Activated naive CD8-positive, alpha-beta T cell treated with anti-CD3 and anti-CD28 coated beads, Interleukin-2, amount 50 U/mL, for 24 hours (primary cell): ENCODE measurements around the gene FDXR.

ENCODE experiments used
- ATAC-seq: fragments of 150-1000 bp; cut with Tn5 transposase; one replicate; pipeline ENCODE4 v1.10.0; 2021
- DNase-seq: peaks from one replicate; pipeline ENCODE4 v3.0.0; 2021
- H3K27ac Mint-ChIP-seq: one replicate; pipeline ENCODE4 v1.8.0; 2021; ENCODE audit warnings: mild to moderate bottlenecking, mixed read lengths
- H3K27me3 Mint-ChIP-seq: one replicate; pipeline ENCODE4 v1.8.0; 2021; ENCODE audit warnings: mixed read lengths
- H3K36me3 Mint-ChIP-seq: one replicate; pipeline ENCODE4 v1.8.0; 2021; ENCODE audit warnings: low read depth, mixed read lengths
- H3K4me1 Mint-ChIP-seq: one replicate; pipeline ENCODE4 v1.8.0; 2021; ENCODE audit warnings: mixed read lengths
- H3K4me3 Mint-ChIP-seq: one replicate; pipeline ENCODE4 v1.8.0; 2021; ENCODE audit warnings: mild to moderate bottlenecking, moderate library complexity, mixed read lengths
- H3K9me3 Mint-ChIP-seq: one replicate; pipeline ENCODE4 v1.8.0; 2021; ENCODE audit warnings: mixed read lengths

FDXR gene

DNA sequence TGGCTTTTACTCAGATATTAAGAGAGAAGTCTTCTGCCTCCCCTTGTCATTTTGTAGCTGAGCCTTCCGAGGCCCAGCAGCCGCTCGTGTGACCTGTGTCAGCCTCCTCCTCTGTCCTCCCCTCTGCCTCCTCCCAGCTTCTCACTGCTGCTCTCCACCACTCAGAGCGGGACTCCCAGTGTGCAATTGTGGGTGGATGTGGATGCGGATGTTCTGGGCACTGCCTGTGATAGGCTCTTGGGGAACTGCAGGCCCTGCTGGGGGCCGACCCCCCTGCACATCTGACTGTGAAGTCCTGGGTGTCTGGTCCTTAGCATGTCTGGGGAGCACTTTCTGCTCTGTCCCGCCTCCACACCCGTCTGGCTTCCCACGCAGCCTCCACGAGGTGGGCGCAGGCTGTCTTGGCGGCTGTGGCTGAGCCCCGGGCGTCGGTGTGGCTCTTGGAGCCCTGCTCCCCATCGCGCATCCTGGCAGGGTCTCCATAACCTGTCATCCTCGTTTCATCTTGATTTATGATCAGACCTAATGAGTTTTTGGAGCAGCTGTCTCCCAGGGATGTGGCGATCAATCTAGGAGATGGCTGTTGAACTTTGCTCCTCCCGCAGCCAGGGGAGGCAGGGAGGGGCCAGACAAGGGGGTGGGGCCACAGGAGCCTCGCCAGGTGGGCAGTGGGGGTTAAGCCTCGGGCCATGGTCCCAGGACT lies 41.2 kb downstream of the FDXR start:
- no peak for ATAC-seq
- Mint-ChIP-seq H3K9me3 (no peaks in the 10 kb centered on the region), H3K27ac (no peak overlapping the region), H3K27me3 (no peaks in the 10 kb centered on the region), H3K4me3 (no peak overlapping the region), H3K36me3 (peaks cover 7% of the 10 kb centered on the region), H3K4me1 (peaks cover 2% of the 10 kb centered on the region)
- DNase-seq = no peak

DNA sequence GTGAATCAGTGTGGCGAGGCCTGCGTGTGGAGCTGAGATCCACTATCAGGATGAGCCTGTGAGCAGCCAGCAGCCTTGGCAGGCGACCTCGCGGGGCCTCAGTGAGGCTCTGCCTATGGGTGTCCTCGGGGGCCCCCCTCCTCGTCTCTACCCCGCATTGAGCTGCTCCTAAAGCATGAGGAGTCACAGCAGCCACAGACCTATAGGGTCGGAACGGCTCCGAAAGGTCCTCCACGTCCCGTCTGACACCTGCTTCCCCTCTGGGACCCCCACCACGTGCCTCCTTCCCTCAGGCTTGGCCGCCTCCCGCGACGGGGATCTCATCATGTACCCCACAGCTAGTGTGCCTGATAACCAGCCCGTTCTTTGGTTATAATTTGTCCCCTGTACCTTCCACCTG lies 41.9 kb downstream of the FDXR start:
- no peaks in the 10 kb centered on the region for H3K9me3 Mint-ChIP-seq
- H3K27ac Mint-ChIP-seq = no peak overlapping the region
- no peak overlapping the region for H3K4me3 Mint-ChIP-seq
- peaks cover 2% of the 10 kb centered on the region for H3K4me1 Mint-ChIP-seq
- H3K27me3 Mint-ChIP-seq = no peaks in the 10 kb centered on the region
- H3K36me3 Mint-ChIP-seq = peaks cover 2% of the 10 kb centered on the region
- DNase-seq (no peak), ATAC-seq (no peak)

DNA sequence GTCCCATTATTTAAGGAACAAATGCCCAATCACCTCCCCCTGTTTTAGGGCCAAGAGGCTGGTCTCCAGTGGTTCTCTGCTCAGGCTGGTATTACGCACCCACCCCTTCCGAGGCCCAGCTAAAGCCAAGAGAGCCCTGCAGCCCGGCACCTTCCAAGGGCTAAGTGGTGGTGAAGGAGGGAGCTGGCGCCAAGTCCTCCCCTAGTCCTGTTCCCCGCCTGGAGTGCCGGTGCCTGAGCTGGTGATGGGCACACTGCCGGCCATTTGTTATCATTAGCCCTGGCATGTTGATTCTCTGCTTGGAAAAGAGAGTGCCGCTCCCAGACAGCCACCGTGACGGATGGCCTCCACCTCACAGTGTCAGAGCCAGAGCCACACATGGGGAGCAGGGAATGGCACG lies 45.0 kb downstream of the FDXR start:
- no peak overlapping the region for H3K27ac Mint-ChIP-seq
- no peak for DNase-seq
- H3K4me3 Mint-ChIP-seq = no peak overlapping the region
- H3K36me3 Mint-ChIP-seq = peaks cover 2% of the 10 kb centered on the region
- H3K27me3 Mint-ChIP-seq = no peaks in the 10 kb centered on the region
- ATAC-seq = no peak
- H3K9me3 Mint-ChIP-seq = no peaks in the 10 kb centered on the region
- H3K4me1 Mint-ChIP-seq = no peaks in the 10 kb centered on the region

DNA sequence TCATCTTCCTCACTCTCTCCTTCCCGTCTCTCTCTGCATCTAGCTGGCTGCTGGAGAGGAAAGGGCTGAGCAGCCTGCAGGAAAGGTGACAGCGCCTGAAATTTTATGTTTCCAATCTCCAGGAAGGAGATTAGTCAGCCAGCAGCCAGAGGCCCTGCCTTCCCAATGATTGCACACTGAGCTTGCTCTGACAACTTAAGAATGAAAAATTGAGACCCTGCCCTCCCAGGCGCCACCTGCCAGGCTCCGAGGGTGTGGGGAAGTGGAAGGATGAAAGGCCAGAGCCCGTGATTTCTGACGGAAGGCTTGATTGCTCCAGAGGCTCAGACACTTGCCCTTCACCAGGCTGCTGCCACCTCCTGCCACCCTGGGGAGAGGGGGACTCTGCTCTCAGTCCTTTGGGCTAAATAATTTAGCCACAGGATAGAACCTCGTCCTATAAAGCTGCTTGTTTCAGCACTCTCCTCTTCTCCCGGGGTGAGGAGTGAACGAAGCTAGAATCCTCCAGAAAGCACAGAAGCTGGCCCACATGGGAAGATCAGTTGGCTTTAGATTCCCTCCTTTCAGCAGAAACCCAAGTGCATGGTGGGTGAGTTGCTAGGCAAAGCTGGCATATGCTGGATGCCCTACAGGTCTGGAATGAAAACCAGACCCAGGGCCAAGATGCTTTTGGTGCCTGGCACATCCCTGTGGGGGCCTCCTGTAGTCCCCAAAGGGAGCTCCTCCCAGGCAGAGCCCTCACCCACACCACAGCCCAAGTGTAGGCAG lies 46.7 kb downstream of the FDXR start:
- no peak overlapping the region for H3K27ac Mint-ChIP-seq

DNA sequence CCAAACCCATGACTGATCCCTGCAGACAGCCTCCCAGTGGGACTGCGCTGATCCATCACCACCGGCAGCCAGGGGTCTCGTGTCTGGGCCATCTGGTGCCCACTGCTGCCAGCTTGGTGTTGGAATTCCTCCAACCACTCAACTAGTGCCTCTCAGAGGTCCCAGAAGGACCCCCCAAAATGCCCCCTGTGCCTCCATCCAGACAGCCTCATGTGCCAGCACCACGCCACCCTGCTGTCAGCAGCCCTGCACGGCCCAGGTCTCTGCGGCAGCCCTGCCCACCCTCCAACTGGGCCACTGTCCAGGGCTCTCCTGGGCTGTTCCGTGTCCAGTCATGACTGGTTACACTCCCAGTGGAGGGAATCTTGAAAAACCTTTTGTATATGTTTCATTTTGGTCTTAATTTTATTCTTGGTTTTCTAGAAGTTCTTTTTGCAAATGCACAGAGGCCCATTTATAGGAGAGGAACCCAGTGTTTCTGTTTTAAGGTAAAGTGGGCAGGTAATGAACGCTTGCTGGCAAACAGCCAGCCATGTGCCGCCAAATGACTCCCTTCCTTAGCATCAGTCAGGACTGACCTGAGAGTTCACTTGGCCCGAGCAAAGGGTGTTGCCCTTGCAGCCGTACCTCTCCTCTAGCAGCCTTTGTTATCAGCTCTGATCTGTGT lies 47.7 kb downstream of the FDXR start:
- no peak overlapping the region for H3K27ac Mint-ChIP-seq
- peaks cover 4% of the 10 kb centered on the region for H3K36me3 Mint-ChIP-seq
- no peak for DNase-seq
- no peak for ATAC-seq
- no peaks in the 10 kb centered on the region for H3K4me1 Mint-ChIP-seq
- H3K9me3 Mint-ChIP-seq = no peaks in the 10 kb centered on the region
- no peaks in the 10 kb centered on the region for H3K27me3 Mint-ChIP-seq
- no peak overlapping the region for H3K4me3 Mint-ChIP-seq

More for the DNA sequence above, 46.7 kb downstream of the FDXR start:
- no peaks in the 10 kb centered on the region for H3K4me1 Mint-ChIP-seq
- no peak for DNase-seq
- H3K9me3 Mint-ChIP-seq = no peaks in the 10 kb centered on the region
- H3K27me3 Mint-ChIP-seq = no peaks in the 10 kb centered on the region
- H3K36me3 Mint-ChIP-seq = peaks cover 2% of the 10 kb centered on the region
- H3K4me3 Mint-ChIP-seq = no peak overlapping the region
- ATAC-seq = no peak

DNA sequence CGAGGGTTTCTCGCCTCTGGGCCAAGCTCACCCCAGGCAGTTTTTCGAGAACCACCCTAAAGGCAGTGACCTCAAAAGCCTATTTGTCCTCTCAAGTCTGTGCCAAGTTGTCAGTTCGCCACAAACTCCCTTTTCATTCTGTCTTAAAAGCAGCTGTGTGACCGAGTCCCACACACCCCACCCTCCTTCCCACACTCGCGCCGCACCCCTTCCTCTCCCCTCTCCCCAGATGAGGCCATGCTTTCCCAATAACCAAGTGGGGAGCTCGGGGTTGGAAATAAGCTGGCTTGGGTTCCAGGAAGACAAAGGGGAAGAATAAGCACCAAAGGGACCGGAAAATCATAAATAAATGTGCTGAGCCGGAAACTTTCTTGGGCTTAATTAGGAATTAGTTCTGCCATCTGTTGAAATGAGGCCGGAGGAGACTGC lies 49.8 kb downstream of the FDXR start:
- Mint-ChIP-seq H3K27ac (no peak overlapping the region), H3K4me3 (no peak overlapping the region), H3K36me3 (peaks cover 4% of the 10 kb centered on the region), H3K4me1 (no peaks in the 10 kb centered on the region), H3K27me3 (no peaks in the 10 kb centered on the region), H3K9me3 (no peaks in the 10 kb centered on the region)
- DNase-seq = no peak
- ATAC-seq = no peak

DNA sequence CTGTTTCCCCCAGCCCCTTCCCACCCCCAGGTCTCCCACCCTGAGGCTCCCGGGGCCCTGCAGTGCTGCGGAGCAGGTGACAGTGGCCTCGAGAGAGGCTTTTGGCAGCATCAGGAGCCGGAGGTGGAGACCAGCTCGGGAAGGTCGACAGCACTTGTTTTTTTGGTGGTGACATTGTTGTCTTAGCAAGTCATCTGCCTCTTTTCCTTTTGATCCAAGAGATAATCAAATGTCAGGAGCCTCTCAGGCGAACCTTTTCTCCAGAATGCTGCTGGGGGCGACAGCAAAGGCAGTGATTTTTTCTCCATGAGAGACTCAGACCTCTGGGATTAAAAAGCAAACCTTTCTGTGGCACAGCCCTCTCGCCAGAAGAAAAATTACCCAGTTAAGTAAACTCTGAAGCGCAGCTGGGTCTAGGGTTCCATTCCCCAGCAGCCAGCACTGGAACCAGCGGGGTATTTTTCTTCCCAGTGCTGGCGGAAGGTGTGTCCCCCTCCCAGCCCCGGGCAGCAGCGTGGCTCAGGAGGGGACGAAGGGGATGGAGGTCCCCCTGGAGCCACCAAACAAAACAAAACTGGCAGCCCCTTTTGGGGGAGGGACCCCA lies 50.4 kb downstream of the FDXR start:
- H3K4me3 Mint-ChIP-seq = no peak overlapping the region
- DNase-seq (no peak), ATAC-seq (no peak)
- no peaks in the 10 kb centered on the region for H3K4me1 Mint-ChIP-seq
- peaks cover 4% of the 10 kb centered on the region for H3K36me3 Mint-ChIP-seq
- H3K27me3 Mint-ChIP-seq = no peaks in the 10 kb centered on the region
- H3K27ac Mint-ChIP-seq = no peak overlapping the region
- H3K9me3 Mint-ChIP-seq = no peaks in the 10 kb centered on the region

DNA sequence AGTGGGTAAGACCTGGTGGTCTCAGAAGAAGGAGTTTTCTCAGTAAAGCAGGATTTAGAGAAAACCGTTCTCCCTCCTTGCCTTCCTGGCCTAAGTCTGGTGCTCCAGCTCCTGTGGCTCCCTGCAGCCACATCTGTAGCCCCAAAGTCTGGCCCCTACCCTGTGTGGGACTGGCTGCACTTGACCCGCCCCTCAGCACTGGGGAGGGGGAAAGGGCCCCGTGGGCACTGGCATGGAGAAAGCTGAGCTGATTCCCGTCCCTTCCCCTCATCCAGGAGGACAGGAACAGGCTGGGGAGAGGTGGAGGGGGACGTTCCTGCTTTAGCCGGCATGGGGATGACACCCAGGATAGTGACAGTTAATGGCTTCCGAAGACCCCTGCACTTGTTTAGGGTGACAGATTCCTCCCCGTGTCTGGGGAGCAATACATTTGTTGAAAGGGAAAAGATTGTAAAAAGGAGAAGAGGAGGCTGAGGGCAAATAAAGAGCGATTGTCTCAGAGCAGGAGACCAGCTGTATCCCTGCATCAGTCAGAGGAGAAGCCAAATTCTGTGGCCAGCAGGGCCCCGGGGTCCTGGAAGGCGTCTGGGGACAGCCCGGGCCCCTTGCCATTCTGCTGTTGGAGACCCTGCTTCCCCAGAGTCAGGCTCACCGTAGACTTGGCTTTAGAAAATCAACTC lies 51.0 kb downstream of the FDXR start:
- no peaks in the 10 kb centered on the region for H3K9me3 Mint-ChIP-seq
- H3K4me1 Mint-ChIP-seq = no peaks in the 10 kb centered on the region
- no peaks in the 10 kb centered on the region for H3K27me3 Mint-ChIP-seq
- H3K4me3 Mint-ChIP-seq = no peak overlapping the region
- no peak overlapping the region for H3K27ac Mint-ChIP-seq
- no peak for ATAC-seq
- H3K36me3 Mint-ChIP-seq = peaks cover 4% of the 10 kb centered on the region
- DNase-seq = no peak

DNA sequence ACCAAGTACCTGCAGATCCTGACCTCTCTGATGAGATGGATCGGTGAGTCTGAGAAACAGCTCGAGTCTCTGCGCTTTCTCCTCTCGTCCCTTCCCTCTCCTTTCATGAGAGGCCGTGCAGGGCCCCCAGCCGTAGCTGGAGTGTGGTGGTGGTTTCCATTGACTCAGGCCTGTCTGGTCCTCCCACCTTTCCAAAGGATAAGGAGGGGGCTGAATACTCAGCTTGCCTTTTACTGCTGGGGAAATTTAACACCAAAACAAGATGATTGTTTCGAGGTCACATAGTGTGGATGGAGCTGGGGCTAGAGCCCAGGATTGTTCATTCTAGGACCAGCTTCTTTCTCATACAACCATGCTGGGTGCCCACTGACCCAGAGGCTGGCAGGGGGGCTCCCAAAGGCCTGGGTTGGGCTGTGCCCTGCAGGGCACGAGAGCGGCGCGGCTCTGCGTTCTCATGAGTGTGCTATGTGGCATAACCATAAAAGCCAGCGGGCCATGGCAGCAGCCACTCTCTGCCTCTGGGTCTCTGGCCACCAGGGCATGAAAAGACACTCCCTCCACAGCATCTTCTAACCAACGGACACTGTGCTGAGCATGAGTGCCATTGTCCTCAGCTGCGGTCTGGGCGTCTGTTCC lies 52.9 kb downstream of the FDXR start:
- Mint-ChIP-seq H3K36me3 (peaks cover 6% of the 10 kb centered on the region), H3K4me1 (no peaks in the 10 kb centered on the region), H3K9me3 (no peaks in the 10 kb centered on the region), H3K27ac (no peak overlapping the region), H3K27me3 (no peaks in the 10 kb centered on the region), H3K4me3 (no peak overlapping the region)
- ATAC-seq (no peak), DNase-seq (no peak)

DNA sequence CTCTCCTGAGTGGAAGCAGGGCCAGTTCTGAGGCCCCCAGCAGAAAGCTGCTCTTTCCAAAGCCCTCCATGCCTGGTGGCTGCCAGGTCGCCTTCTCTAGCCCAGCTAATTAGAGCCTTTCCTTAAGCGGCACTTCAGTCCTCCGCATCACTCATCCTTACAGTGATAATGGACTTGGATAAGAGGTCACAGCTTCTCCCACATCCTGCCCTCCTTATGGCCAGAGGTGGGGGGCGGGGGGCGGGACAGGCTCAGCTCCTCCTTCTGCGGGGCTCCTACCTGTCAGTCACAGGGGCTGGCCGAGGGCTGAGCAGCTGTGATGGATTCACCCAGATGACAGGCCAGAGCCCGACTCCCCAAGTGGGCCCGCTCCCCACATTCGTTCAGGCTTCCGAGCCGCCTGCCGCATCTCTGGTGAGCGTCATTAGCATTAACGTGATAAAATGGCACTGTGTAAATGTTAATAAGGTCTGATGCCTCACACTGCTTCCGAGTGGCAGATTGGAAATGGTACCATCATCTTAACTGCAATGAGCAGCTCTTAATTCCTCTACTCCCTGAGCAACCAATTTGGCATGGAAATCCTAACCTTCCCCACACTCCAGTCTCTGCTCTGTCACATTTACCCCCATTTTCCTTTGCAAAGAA lies 54.4 kb downstream of the FDXR start:
- ATAC-seq (no peak), DNase-seq (no peak)
- H3K4me1 Mint-ChIP-seq = no peaks in the 10 kb centered on the region
- H3K36me3 Mint-ChIP-seq = peaks cover 9% of the 10 kb centered on the region
- H3K9me3 Mint-ChIP-seq = no peaks in the 10 kb centered on the region
- no peaks in the 10 kb centered on the region for H3K27me3 Mint-ChIP-seq
- H3K27ac Mint-ChIP-seq = no peak overlapping the region
- H3K4me3 Mint-ChIP-seq = no peak overlapping the region

DNA sequence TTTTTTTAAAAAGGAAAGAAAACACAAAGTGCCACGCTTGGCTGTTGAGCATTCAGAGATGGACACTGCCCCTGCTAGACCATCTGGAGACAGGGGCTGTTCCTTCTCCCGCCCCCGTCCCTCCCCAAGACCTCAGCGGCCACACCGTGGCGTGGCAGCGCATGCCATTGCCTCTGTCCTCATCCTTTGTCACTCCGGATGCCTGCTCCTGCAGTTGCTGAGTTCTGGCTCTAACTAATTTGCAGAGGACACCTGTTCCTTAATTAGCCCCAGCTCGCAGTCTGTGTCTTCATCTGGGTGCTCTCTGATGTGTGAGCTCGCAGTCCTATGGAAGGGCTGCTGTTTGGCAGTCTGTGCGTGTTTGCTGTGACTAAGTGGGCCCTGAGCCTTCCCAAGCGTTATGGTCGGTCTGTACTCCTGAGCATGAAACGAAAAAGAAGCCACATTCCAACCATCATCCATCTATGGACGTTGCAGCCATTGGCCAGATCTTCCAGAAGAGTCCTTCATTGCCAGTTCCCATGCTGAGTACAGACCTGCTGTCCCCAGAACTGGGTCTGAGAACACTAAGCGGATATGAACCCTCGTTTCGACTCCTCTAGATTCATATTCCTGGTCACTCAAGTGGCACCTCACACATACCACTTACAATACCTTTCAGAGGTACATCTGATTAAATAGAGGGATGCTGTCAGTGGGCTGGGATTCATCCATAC lies 55.7 kb downstream of the FDXR start:
- Mint-ChIP-seq H3K36me3 (peaks cover 9% of the 10 kb centered on the region), H3K9me3 (no peaks in the 10 kb centered on the region), H3K4me1 (no peaks in the 10 kb centered on the region), H3K27ac (no peak overlapping the region), H3K27me3 (no peaks in the 10 kb centered on the region), H3K4me3 (no peak overlapping the region)
- ATAC-seq = no peak
- no peak for DNase-seq

DNA sequence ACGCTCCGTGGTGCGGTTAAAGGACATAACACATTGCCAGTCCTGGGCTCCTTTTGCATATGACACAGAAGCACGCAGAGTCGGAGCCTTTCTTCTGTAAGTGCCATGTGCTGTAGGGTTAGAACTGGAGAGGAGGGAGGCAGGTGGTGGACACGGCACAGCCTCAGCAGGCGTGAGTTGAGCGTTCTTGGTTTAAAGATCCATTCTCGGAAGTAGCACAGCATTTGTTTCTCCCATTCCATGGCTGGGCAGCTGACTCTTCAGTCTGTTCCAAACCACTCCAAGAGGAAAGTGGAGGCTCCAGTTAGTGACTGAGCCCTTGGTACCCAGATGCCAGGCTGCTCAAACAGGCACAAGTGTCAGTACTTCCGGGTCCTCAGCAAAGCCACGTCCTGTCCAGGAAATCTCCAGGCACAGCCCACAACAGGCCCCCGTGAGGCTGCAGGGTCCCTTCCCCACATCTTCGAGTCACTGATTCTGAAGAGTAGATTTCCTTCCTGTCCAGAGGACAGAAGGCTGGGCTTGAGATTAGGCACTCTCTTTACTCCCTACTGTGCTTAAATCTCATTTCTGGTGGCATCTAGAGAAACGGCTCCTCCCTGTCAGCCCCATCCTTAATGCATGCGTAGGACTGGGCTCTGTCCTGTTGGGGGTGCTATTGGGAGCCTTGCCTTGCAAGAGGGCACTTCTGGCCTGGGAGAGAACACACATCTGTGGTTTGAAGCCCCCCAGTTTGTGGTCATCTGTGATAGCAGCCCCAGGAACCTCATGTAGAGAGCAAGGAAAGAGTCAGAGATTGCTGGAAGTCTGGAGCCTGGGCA lies 57.0 kb downstream of the FDXR start:
- Mint-ChIP-seq H3K4me1 (no peaks in the 10 kb centered on the region), H3K27ac (no peak overlapping the region), H3K9me3 (no peaks in the 10 kb centered on the region), H3K36me3 (peaks cover 8% of the 10 kb centered on the region), H3K4me3 (no peak overlapping the region), H3K27me3 (no peaks in the 10 kb centered on the region)
- no peak for DNase-seq
- no peak for ATAC-seq
